ENCODE results near the gene MPHOSPH10. TPM values are rescaled to one million over a fixed set of nuclear protein-coding genes. Genes with fewer than 3 reads are reported as not detected.
"Not testable (repeated sequence)": the region's sequence is repeated elsewhere in the genome, so short reads cannot be mapped to it uniquely, and the experiment has no call there.

The MPHOSPH10 gene
- total RNA-seq, 1 donor from 2014 or later: 28.9 TPM

- no peak for DNase-seq
Observed at GRCh38 chr2:71122387-71123298, 7.8 kb upstream of the MPHOSPH10 start.

GRCh38 chr2:71125506-71126294 lies 4.7 kb upstream of the MPHOSPH10 start:
- DNase-seq: no peak

DNA sequence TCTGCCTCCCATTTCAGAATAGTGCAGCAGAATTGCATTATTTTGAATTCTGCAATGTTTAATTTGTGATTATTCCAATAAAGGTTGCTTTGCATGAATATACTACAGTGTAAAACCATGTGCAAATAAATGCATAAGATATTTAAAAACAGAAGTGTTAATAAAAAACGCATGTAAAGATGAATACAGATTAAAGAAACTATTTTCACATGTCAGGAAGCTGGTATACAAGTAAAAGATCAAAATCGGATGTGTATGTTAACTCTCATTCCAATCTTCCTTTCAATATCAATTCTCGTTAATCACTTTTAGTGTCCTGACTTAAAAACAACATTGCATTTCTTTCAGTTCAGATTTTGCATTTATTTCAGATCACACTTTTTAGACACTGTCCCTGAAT lies 3.5 kb upstream of the MPHOSPH10 start:
- no peak for DNase-seq

- DNase-seq: no peak
Observed at GRCh38 chr2:71129114-71129901, 1.1 kb upstream of the MPHOSPH10 start.

GRCh38 chr2:71129902-71130151 lies 607 bp upstream of the MPHOSPH10 start:
- DNase-seq: no peak

GRCh38 chr2:71130905-71131244 lies 441 bp downstream of the MPHOSPH10 start:
- DNase-seq: no peak

DNA sequence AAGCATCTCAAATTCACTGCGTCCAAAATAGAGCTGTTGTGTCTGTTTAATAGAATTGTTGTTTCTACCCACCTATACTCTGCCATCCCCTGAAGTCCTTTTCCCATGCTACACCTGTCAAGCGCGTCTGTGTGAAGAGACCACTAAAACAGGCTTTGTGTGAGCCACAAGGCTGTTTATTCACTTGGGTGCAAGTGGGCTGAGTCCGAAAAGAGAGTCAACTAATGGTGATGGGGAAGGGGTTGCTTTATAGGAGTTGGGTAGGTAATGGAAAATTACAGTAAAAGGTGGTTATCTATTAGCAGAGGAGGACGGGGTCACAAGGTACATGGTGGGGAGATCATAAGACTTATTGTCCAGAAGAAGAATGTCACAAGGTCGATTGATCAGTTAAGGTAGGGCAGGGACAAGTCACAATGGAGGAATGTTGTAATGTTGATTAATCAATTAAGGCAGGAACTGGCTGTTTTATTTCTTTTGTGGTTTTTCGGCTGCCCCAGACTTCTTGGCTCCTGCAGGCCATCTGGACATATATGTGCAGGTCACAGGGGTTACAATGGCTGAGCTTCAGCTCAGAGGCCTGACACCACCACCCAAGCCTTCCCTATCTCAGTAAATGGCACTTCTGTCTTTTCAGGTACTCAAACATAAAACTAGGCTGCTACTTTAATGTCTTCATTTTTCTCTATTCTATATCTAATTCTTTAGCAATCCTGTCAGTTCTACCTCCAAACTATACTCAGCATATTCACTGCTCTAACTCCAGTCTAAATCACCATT lies 1.1 kb downstream of the MPHOSPH10 start:
- not testable (repeated sequence) for DNase-seq

DNA sequence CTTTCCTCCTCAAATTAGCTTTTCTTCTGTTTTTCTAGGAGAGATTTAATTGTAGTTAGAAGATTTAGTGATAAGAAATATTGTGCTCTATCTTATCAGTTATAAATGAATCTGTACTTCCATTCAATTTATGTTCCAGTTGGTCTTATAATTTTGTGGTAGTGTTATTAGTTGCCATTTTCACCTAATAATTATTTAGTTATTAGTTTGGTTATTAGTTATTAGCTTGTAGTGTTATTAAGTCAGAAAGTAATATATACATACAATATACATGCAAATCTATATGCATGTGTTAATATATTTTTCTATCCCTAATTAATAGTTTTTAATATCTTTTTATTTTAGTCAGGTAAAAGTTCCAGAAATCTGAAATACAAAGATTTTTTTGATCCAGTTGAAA lies 3.2 kb downstream of the MPHOSPH10 start:
- DNase-seq: no peak

GRCh38 chr2:71136174-71136573 lies 5.7 kb downstream of the MPHOSPH10 start:
- no peak for DNase-seq

- no peak for DNase-seq
Observed at GRCh38 chr2:71143782-71144181, 13.3 kb downstream of the MPHOSPH10 start.

GRCh38 chr2:71148506-71149063 lies 18.2 kb downstream of the MPHOSPH10 start:
- DNase-seq: no peak

DNA sequence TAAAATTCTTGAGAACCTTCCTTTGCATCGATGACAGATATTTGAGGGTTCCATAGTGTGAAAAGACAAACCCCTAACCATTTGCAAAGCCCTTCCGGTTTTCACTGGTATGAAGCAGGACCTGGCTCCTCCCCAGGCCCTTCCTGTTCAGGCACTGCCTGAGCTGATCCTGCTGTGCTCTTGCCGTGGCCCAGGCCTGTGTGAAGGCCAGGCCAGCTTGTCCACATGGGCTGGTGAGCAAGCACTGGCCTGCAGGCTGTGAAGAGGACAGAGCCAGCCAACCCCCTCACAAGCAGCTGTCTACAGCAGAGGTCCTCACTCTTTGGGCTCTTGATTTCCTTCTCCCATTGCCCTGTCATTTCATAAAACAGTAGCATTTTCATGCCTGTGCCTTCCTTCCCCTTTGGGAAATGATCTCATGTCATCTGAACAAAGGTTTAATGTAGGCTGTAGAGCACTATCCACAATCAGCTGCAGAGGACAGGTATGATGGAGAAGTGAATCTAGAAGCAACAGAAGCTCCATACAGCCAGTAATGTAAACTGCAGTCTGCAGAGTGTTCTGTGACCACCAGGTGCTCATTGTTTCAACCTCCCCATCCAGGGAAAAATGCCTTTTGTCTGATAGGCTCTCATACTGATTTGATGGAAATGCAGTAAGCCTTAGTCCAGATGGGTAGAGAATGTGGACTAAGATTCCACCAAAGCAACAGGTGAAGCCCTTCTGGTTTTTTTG lies 19.8 kb downstream of the MPHOSPH10 start:
- no peak for DNase-seq

DNA sequence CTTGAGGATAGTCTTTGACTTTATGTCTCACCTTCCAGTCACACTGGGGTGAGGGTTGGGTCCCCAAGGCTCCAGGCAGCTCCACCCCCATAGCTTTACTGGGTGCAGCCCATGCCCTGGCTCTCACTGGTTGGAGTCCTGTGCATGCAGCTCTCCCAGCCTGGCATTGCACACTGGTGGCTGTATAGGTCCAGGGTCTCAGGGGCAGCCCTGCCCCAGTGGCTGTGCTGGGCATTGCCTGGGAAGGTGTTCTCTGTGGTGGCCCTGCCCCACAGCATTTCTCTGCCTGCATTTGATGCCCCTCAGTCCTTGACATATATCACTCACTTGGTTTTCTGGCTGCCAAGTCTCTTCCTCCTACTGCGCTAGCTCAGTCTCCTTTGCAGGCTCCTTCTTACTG lies 21.2 kb downstream of the MPHOSPH10 start:
- no peak for DNase-seq

- no peak for DNase-seq
Observed at GRCh38 chr2:71153585-71154224, 23.3 kb downstream of the MPHOSPH10 start.

GRCh38 chr2:71154279-71154678 lies 23.8 kb downstream of the MPHOSPH10 start:
- no peak for DNase-seq

- DNase-seq: no peak
Observed at GRCh38 chr2:71154798-71155197, 24.4 kb downstream of the MPHOSPH10 start.

- no peak for DNase-seq
Observed at GRCh38 chr2:71155846-71156245, 25.4 kb downstream of the MPHOSPH10 start.

DNA sequence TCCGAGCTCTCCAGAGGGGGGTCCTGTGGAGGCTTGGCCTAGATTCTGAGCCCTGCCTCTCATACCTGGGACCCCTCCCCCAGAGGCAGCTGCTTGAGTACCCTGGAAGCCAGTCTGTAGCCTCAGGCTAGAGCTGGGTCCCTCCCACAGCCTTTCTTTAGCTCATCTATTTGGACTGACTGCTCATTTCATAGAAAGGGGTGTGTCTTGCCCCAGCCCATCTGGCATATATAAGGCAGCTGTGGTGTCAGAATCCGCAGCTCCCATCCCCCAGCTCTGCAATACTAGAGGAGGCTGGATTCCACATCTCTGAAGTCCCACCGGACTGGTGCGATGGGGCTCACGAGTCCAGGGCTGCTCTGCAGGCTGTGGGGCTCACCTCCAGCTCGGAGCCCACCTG lies 26.1 kb downstream of the MPHOSPH10 start:
- no peak for DNase-seq

GRCh38 chr2:71157124-71157793 lies 26.8 kb downstream of the MPHOSPH10 start:
- DNase-seq: no peak

- DNase-seq: no peak
Observed at GRCh38 chr2:71166812-71167211, 36.4 kb downstream of the MPHOSPH10 start.

All from occipital lobe (tissue), 2 donors.